Thoracic aorta (tissue), 2 donors: ENCODE results near the gene IGFBP5. TPM values are rescaled to one million over a fixed set of nuclear protein-coding genes. Genes with fewer than 3 reads are reported as not detected.

Source experiments
- ATAC-seq: fragments of 150-250 bp; one replicate; pipeline ENCODE4 v1.8.0; 2017; ENCODE audit warnings: low read depth; ENCODE audit not compliant: insufficient number of reproducible peaks, low FRiP score
- DNase-seq: peaks from one replicate; pipeline ENCODE4 v3.0.0-alpha.2; 2020; ENCODE audit warnings: low spot score
- H3K27ac ChIP-seq, 2 donors: fragments of 200-600 bp; sonication (generic); 1 replicate in 1 of 2; 2 replicates in 1 of 2; pipeline ENCODE4 v1.5.1; 2016; ENCODE audit warnings: mild to moderate bottlenecking in 2 of 2, moderate library complexity in 2 of 2
- H3K27me3 ChIP-seq: fragments of 200-600 bp; sonication (generic); replicated peaks from 2 replicates; pipeline ENCODE4 v1.6.0; 2016; ENCODE audit warnings: mild to moderate bottlenecking; ENCODE audit not compliant: insufficient read depth
- H3K36me3 ChIP-seq: fragments of 200-600 bp; sonication (generic); one replicate; pipeline ENCODE4 v1.5.1; 2016
- H3K4me1 ChIP-seq, 2 donors: fragments of 200-600 bp; sonication (generic); 1 replicate in 1 of 2; 2 replicates in 1 of 2; pipeline versions ENCODE4 v1.5.1 to v1.6.0; 2016; ENCODE audit warnings: low read depth in 2 of 2, mild to moderate bottlenecking in 1 of 2; ENCODE audit not compliant: control insufficient read depth in 1 of 2
- H3K4me3 ChIP-seq: fragments of 200-600 bp; sonication (generic); 2 replicates; pipeline ENCODE4 v1.5.1; 2016; ENCODE audit warnings: mild to moderate bottlenecking
- H3K9me3 ChIP-seq: fragments of 200-600 bp; sonication (generic); 2 replicates; pipeline ENCODE4 v1.5.1; 2016
- CTCF ChIP-seq: fragments of 200-600 bp; sonication (generic); IDR thresholded peaks from one replicate; pipeline ENCODE4 v1.5.1; 2019; ENCODE audit warnings: antibody characterized with exemption
- total RNA-seq, 2 donors: library from RNA; depleted of rRNA; stranded (reverse); fragments of >200 nt; gene quantifications; one replicate each; pipeline versions ENCODE4 v1.1.0 to v1.2.3, GENCODE V29; 2016

The IGFBP5 gene
- total RNA-seq, 2 donors from 2014 or later: 482 to 2,105 TPM

GRCh38 chr2:216679658-216680024, 15.7 kb downstream of the IGFBP5 start:
- peaks cover 38% of the 10 kb centered on the region for H3K36me3 ChIP-seq
- DNase-seq: peak; percentile 52

GRCh38 chr2:216678813-216679657, 16.3 kb downstream of the IGFBP5 start:
- TF ChIP-seq CTCF: no peak
- ATAC-seq (no peak), DNase-seq (no peak)
- no peaks in the 10 kb centered on the region for H3K9me3 ChIP-seq
- peak overlapping the region; percentile 81 to 86 for H3K27ac ChIP-seq
- H3K27me3 ChIP-seq: no peaks in the 10 kb centered on the region
- H3K4me1 ChIP-seq: peaks cover 25 to 53% of the 10 kb centered on the region in 2 donors
- peaks cover 44% of the 10 kb centered on the region for H3K36me3 ChIP-seq
- H3K4me3 ChIP-seq: no peak overlapping the region

More at GRCh38 chr2:216679658-216680024, 15.7 kb downstream of the IGFBP5 start:
- Histone ChIP-seq H3K27ac (peak overlapping the region; percentile 81 to 86), H3K4me3 (no peak overlapping the region), H3K27me3 (no peaks in the 10 kb centered on the region), H3K4me1 (peaks cover 32 to 59% of the 10 kb centered on the region in 2 donors), H3K9me3 (no peaks in the 10 kb centered on the region)
- ATAC-seq: no peak
- TF ChIP-seq CTCF: no peak

- Histone ChIP-seq H3K4me1 (peaks cover 18 to 44% of the 10 kb centered on the region in 2 donors), H3K27me3 (no peaks in the 10 kb centered on the region), H3K9me3 (no peaks in the 10 kb centered on the region), H3K27ac (peak overlapping the region; percentile 12 to 24), H3K4me3 (no peak overlapping the region), H3K36me3 (peaks cover 47% of the 10 kb centered on the region)
- ATAC-seq (no peak), DNase-seq (no peak)
- no peak for TF ChIP-seq CTCF
These were observed 17.3 kb downstream of the IGFBP5 start for GRCh38 chr2:216678098-216678465.

- H3K36me3 ChIP-seq: peaks cover 47% of the 10 kb centered on the region
- DNase-seq: no peak
- ATAC-seq: no peak
- peak overlapping the region; percentile 12 to 24 for H3K27ac ChIP-seq
- no peak overlapping the region for H3K4me3 ChIP-seq
- H3K4me1 ChIP-seq: peaks cover 17 to 38% of the 10 kb centered on the region in 2 donors
- H3K27me3 ChIP-seq: no peaks in the 10 kb centered on the region
- H3K9me3 ChIP-seq: no peaks in the 10 kb centered on the region
- TF ChIP-seq CTCF: no peak
These were observed 17.8 kb downstream of the IGFBP5 start for GRCh38 chr2:216677439-216678097.

GRCh38 chr2:216676630-216677029, 18.7 kb downstream of the IGFBP5 start:
- Histone ChIP-seq H3K36me3 (peaks cover 47% of the 10 kb centered on the region), H3K27ac (peak overlapping the region in 1 of 2 donors; percentile 11), H3K4me3 (no peak overlapping the region), H3K4me1 (peaks cover 12 to 33% of the 10 kb centered on the region in 2 donors), H3K27me3 (no peaks in the 10 kb centered on the region), H3K9me3 (no peaks in the 10 kb centered on the region)
- DNase-seq (no peak), ATAC-seq (no peak)
- no peak for TF ChIP-seq CTCF
